T-helper 9 cell (primary cell): ENCODE results near the gene PPP2R1A.

Source experiments
- DNase-seq: peaks from one replicate; pipeline ENCODE4 v3.0.0-alpha.2; 2020
- total RNA-seq, 2 donors: gene quantifications; one replicate each; lab custom pipeline; 2026; lab: John Stamatoyannopoulos, UW

The PPP2R1A gene
- 145 to 186 reads per million in 2 donors for total RNA-seq

- peak; percentile 96 for DNase-seq
Observed at GRCh38 chr19:52189735-52190486, at the start of gene PPP2R1A. TSS of gene PPP2R1A (plus strand) at chr19:52190052. CDS start at chr19:52190097, 45 bp downstream.

GRCh38 chr19:52141203-52141602 lies 48.6 kb upstream of the PPP2R1A start:
- no peak for DNase-seq

GRCh38 chr19:52142001-52142595 lies 47.8 kb upstream of the PPP2R1A start:
- DNase-seq, result no peak

- no peak for DNase-seq
Observed at GRCh38 chr19:52148256-52148655, 41.6 kb upstream of the PPP2R1A start.

- no peak for DNase-seq
Observed at GRCh38 chr19:52155596-52156359, 34.1 kb upstream of the PPP2R1A start.

- DNase-seq, result no peak
Observed at GRCh38 chr19:52170304-52170703, 19.5 kb upstream of the PPP2R1A start.

DNA sequence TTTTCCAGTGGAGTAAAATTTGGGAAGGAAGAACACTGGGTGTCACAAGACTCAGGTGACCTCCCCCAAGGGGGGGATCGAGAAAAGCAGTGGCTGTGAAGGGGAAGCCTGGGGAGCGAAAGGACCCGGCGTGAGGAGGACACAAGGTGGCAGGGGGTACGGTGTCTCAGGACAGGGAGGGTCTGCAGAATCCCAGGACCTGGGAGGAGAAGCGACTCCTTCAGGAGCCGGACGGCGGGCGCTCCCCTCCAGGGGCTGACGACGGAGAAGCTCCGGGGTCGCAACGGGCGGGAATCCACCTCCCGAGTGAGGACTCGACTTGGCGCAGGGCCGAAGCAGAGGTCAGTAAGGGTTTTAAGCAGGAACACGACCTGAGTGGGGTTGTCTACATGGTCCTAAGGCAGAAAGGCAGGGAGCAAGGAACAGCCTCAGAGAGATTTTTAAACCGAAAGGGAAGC lies 19.0 kb upstream of the PPP2R1A start:
- DNase-seq, result no peak

DNA sequence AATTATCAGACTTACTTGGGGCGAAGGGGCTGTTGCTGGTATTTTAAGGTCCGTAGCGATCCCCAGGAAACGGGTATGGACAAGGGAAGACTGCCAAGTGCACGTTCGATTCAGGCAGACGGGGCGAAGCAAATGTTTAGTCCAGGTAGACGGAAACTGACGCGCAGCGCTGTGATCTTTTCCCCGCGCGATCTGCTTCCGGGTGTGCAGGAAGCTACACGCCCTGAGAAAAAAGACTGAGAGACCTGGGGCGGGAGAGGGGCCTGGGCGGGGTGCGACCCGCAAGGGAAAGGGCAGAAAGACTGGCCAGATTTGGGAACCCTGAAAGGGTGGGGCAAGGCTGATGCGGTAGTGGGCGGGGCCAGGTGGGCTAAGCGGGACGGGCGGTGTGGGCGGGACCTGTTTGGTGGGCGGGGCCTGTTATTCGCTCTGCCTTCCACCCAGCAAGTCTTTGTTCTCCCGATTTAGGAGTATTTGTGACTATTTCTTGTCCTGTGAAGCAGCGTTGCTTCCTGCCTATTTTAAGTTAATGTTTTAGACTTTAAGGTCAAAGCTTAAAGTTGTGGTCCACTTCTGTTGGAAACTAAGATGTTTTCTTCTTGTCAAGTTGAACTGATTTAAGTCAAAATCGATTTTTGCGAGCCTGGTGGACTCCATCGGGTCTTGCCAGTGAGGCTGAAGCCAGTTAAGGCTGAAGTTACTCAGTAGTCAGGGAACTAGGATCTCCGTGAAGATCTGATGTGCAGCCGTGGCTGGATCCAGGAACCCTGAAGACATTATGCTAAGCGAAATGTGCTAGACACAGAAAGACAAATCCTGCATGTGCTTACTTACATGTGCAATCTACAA lies 18.3 kb upstream of the PPP2R1A start, which contains the start of gene ZNF836:
ZNF836 (minus strand) TSS at position 301 of the 849 bp plus-strand sequence. CDS start 3,549 bp downstream, outside the sequence.
- DNase-seq, result peak; percentile 87

DNA sequence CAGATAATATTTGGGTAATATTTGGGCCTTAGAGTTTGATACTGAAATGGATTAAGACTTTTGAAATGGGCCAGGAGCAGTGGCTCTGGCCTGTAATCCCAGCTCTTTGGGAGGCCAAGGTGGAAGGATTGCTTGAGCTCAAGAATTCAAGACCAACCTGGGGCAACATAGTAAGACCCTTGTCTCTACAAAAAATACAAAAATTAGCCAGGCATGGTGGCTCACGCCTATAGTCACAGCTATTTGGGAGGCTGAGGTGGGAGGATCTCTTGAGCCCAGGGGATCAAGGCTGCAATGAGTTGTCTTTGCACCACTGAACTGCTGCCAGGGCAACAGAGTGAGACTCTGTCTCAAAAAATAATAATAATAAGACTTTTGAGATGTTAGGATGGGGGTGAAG lies 17.5 kb upstream of the PPP2R1A start:
- no peak for DNase-seq

GRCh38 chr19:52176574-52176973 lies 13.3 kb upstream of the PPP2R1A start:
- DNase-seq, result no peak

DNA sequence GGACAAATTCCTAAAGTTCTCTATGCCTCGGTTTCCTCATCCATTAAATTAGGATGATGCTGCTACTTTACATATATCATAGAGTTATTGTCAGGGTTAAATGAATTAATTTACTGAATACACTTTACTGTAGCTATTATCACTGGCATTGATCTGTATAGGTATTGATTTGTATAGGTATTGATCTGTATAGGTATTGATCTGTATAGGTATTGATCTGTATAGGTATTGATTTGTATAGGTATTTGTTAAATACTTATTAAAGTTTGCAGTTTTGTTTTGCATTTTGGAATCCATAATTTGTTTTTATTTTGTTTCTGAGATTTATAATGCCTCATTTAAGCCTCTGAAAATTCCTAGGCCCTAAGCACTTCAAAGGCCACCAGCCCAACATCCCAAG lies 2.4 kb upstream of the PPP2R1A start:
- DNase-seq, result no peak

- DNase-seq, result no peak
Observed at GRCh38 chr19:52188822-52189734, 774 bp upstream of the PPP2R1A start.

DNA sequence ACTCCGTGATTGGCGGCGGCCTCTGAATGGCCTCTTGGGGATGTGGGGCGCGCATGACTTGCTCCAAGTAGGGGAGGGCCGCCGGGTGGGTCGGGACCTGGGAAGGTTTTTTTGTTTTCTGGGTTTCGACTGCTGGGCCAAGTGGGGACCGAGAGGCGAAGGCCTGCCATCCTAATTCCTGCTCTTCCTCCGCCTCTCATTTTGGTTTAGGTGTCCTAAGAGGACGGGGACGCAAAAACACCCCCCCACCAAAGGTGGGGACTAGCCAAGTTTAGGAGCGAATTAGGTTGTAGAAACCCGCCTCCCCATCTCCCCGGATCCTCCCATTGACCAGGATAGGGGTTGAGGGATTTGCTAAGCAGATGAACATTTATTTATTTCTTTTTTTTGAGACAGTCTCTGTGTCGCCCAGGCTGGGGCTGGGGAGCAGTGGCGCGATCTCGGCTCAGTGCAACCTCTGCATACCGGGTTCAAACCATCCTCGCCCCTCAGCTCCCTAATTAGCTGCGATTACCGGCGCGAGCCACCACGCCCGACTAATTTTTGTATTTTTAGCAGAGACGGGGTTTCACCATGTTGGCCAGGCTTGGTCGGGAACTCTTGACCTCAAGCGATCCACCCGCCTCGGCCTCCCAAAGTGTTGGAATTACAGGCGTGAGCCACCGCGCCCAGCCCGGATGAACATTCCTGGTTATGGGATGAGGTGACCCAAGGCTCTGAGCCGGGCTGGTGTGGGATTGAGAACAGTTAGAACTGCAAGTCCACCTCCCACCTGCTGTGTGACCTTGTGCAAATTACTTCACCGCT lies 838 bp downstream of the PPP2R1A start:
- DNase-seq, result no peak

- no peak for DNase-seq
Observed at GRCh38 chr19:52191389-52191788, 1.5 kb downstream of the PPP2R1A start.

DNA sequence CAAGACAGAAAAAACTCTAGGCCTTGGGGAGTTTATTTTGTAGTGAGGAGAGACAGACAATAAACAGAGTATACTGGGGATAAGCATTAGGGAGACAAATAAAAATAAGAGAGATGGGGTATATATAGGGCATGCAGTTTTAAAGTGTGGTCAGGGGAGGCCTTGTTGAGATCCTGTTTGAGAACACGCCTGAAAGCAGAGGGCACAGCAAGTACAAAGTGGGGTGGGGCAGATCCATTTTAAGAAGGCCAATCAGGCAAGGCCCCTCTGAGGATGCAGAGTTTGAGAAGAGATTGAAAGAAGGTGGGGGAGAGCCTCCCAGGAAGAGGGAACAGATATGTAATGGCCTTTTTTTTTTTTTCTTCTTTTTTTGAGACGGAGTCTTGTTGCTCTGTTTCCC lies 2.1 kb downstream of the PPP2R1A start:
- DNase-seq, result no peak

DNA sequence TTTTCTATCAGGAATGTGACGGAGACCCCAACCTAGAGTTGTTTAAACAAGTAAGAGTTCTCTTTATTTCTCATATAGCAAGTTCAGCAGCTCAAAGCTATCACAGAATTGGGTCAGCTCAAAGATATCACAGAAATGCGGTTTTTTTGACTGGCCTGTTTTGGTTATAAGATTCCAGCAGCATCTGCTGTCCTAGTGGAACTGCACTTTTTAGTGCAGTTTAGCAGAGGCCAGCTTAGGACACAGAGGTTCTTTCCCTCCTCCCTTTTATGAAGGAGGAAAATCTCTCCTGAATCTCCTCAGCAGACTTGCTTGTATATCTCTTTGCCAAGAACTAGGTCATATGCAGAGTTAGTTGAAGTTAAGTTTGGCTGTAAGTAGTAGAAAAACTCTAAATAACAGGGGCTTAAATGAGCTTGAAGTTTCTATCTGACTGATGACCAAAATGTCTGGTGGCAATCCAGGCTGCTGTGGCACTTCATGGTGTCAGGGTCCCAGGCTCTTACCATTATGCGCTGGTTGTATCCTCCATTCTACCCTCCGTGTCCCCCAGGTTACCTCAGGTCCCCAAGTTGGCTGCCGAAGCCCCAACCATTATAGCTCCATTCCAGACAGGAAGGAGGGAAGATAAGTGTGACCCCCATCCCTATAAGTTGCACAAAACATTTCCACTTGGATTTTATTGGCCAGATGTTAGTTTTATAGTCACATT lies 6.6 kb downstream of the PPP2R1A start:
- no peak for DNase-seq

DNA sequence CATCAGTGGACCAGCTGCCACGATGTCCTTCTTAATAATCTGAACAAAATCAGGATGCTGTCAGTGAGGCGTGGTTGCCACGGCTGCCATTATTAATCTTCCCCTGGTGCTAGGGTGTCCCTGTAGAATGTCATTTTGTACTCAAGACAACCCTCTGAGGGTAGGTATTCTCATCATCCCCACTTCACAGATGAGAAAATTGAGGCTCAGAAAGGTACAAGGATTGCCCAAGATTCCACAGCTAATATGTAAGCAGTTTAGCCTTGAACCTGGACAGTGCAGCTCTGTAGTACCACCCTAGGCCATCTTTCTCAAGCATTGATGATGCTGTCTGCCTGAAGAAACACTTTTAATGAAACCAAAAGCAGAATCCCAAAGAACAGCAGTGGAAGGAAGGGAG lies 8.1 kb downstream of the PPP2R1A start:
- DNase-seq, result no peak

DNA sequence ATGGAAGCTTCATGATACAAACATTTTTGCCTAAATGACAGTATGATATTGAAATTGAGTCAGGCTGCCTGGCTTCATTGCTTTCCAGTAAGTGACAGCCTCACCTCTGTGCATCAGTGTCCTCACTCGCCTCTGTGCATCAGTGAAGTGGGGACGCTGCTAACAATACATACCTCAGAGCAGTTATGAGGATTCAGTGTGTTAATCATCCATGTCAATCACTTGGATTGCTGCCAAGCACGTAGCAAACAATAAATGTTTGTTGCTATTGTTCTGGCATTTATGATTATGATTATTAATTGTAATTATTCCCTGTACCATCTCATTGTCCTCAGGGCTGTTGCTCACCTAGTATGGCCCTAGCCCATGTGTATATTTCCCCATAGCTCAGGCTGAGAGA lies 8.8 kb downstream of the PPP2R1A start:
- no peak for DNase-seq

DNA sequence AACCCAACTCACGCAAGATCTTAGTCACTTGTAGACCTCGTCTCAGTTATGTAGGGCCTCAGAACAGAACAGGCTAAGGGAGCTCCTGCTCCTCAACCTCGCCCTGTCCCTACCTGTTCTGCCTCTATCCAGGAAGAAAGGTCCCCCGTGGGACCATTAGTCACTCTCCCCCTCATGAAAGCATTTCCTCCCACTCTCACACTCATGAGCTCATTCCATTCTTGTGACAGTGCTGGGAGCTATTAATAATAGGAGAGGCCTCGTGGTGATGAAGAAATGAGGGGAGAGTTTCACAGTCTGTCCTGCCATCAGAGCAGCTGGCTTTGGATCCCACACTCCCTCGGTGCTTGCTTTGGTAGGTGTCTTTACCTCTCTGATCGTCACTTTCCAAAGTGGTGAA lies 10.2 kb downstream of the PPP2R1A start:
- DNase-seq, result no peak
